Femur (tissue), 1 donor: ENCODE data around the gene PPARG.
"Not testable (repeated sequence)": the region's sequence is repeated elsewhere in the genome, so short reads cannot be mapped to it uniquely, and the experiment has no call there.

Experiments
- DNase-seq: peaks from one replicate; pipeline ENCODE4 v3.0.0-alpha.2; 2017

The PPARG gene

GRCh38 chr3:12279591-12280326 is 9.1 kb upstream of the PPARG start:
- DNase-seq = no peak

GRCh38 chr3:12280357-12280806 is 8.5 kb upstream of the PPARG start:
- no peak for DNase-seq

GRCh38 chr3:12284591-12284990 is 4.3 kb upstream of the PPARG start:
- DNase-seq = no peak

GRCh38 chr3:12285003-12285555 is 3.8 kb upstream of the PPARG start:
- no peak for DNase-seq

- not testable (repeated sequence) for DNase-seq
Observed at GRCh38 chr3:12285779-12286178, 3.1 kb upstream of the PPARG start.

- no peak for DNase-seq
Observed at GRCh38 chr3:12286504-12286903, 2.4 kb upstream of the PPARG start.

- peak; percentile 26 for DNase-seq
Observed at GRCh38 chr3:12286927-12287726, 1.7 kb upstream of the PPARG start.

- DNase-seq = peak; percentile 36
Observed at GRCh38 chr3:12287727-12288181, 1.1 kb upstream of the PPARG start.

GRCh38 chr3:12289524-12289923 is 654 bp downstream of the PPARG start:
- no peak for DNase-seq

GRCh38 chr3:12292770-12293169 is 3.9 kb downstream of the PPARG start:
- DNase-seq = no peak

GRCh38 chr3:12294885-12295580 is 6.2 kb downstream of the PPARG start:
- DNase-seq = no peak

GRCh38 chr3:12296511-12296910 is 7.6 kb downstream of the PPARG start:
- no peak for DNase-seq

GRCh38 chr3:12299026-12299425 is 10.2 kb downstream of the PPARG start:
- no peak for DNase-seq

- DNase-seq = no peak
Observed at GRCh38 chr3:12300137-12300536, 11.3 kb downstream of the PPARG start.

GRCh38 chr3:12301031-12301430 is 12.2 kb downstream of the PPARG start:
- DNase-seq = no peak

- no peak for DNase-seq
Observed at GRCh38 chr3:12301513-12301912, 12.6 kb downstream of the PPARG start.

GRCh38 chr3:12302564-12302963 is 13.7 kb downstream of the PPARG start:
- DNase-seq = no peak

- DNase-seq = no peak
Observed at GRCh38 chr3:12303534-12303933, 14.7 kb downstream of the PPARG start.

- no peak for DNase-seq
Observed at GRCh38 chr3:12303993-12304392, 15.1 kb downstream of the PPARG start.

- DNase-seq = no peak
Observed at GRCh38 chr3:12307136-12307535, 18.3 kb downstream of the PPARG start.

- DNase-seq = no peak
Observed at GRCh38 chr3:12308517-12308916, 19.6 kb downstream of the PPARG start.

GRCh38 chr3:12309716-12310115 is 20.8 kb downstream of the PPARG start:
- DNase-seq = no peak

- no peak for DNase-seq
Observed at GRCh38 chr3:12312010-12312409, 23.1 kb downstream of the PPARG start.
